Measurements from ENCODE around the gene CDCA8.

DNA sequence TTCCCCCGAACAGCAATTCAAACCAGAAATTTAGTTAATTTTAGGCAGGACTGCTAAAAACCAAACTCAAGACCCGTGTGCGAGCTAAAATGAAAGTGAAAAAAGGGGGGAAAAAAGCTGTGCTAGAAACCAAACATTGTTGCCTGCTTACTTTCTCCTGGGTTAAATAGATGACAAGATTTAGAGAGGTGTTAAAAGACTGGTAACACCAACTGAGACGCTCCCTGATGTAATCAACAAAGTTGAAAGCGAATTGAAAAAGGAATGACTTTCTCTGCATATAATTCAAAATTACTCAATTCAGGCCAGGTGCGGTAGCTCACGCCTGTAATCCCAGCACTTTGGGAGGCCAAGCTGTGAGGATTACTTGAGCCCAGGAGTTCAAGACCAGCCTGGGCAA, 6.8 kb downstream of the CDCA8 start:
- TF ChIP-seq, protein P1, sequence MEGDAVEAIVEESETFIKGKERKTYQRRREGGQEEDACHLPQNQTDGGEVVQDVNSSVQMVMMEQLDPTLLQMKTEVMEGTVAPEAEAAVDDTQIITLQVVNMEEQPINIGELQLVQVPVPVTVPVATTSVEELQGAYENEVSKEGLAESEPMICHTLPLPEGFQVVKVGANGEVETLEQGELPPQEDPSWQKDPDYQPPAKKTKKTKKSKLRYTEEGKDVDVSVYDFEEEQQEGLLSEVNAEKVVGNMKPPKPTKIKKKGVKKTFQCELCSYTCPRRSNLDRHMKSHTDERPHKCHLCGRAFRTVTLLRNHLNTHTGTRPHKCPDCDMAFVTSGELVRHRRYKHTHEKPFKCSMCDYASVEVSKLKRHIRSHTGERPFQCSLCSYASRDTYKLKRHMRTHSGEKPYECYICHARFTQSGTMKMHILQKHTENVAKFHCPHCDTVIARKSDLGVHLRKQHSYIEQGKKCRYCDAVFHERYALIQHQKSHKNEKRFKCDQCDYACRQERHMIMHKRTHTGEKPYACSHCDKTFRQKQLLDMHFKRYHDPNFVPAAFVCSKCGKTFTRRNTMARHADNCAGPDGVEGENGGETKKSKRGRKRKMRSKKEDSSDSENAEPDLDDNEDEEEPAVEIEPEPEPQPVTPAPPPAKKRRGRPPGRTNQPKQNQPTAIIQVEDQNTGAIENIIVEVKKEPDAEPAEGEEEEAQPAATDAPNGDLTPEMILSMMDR (IDR thresholded peaks at IDR 0.05 in 2 of 3, conservative IDR thresholded peaks at IDR 0.05 in 1 of 3; ENCODE audit: borderline replicate concordance in 1 of 3, insufficient read depth in 1 of 3, low read depth in 2 of 3, low read length in 2 of 3) = no peak
- TF ChIP-seq POLR2A (IDR thresholded peaks at IDR 0.05; ENCODE audit: borderline replicate concordance, extremely low read depth, insufficient read depth, insufficient read length) (no peak), ZFX (IDR thresholded peaks at IDR 0.05) (no peak), POLR2AphosphoS5 (IDR thresholded peaks at IDR 0.05; ENCODE audit: low read depth, low read length) (no peak), SIN3A (IDR thresholded peaks at IDR 0.05; ENCODE audit: low read depth) (no peak), YY1 (IDR thresholded peaks at IDR 0.05; ENCODE audit: extremely low read depth, insufficient replicate concordance, low read depth, low read length) (no peak), ELF1 (IDR thresholded peaks at IDR 0.05; ENCODE audit: borderline replicate concordance, low read depth) (no peak), FOSL1 (IDR thresholded peaks at IDR 0.05; ENCODE audit: low read depth) (no peak), EZH2phosphoT487 (IDR thresholded peaks at IDR 0.05; ENCODE audit: borderline replicate concordance) (no peak), SRF (IDR thresholded peaks at IDR 0.05; ENCODE audit: low read depth) (no peak), SP1 (IDR thresholded peaks at IDR 0.05; ENCODE audit: low read depth) (no peak)
